GM18909 (cell line): ENCODE measurements around the gene XPO6.
"Not testable (repeated sequence)": the region's sequence is repeated elsewhere in the genome, so short reads cannot be mapped to it uniquely, and the experiment has no call there.

ENCODE experiments used
- ATAC-seq: cut with Tn5 transposase; IDR thresholded peaks from one replicate; pipeline ENCODE4 v1.9.1; 2021; ENCODE audit warnings: mild to moderate bottlenecking; ENCODE audit not compliant: unreplicated experiment, poor library complexity

Gene XPO6

GRCh38 chr16:28120754-28121153 lies 91.0 kb downstream of the XPO6 start:
- ATAC-seq = no peak

- ATAC-seq = no peak
These were observed 93.1 kb downstream of the XPO6 start for GRCh38 chr16:28118637-28119036.

- ATAC-seq = no peak
These were observed 94.6 kb downstream of the XPO6 start for GRCh38 chr16:28117168-28117565.

- ATAC-seq = not testable (repeated sequence)
These were observed 95.9 kb downstream of the XPO6 start for GRCh38 chr16:28115866-28116265.

GRCh38 chr16:28112908-28113307 lies 98.9 kb downstream of the XPO6 start:
- no peak for ATAC-seq

GRCh38 chr16:28110977-28111376 lies 100.8 kb downstream of the XPO6 start:
- ATAC-seq = no peak

GRCh38 chr16:28110479-28110878 lies 101.3 kb downstream of the XPO6 start:
- no peak for ATAC-seq

- no peak for ATAC-seq
These were observed 101.7 kb downstream of the XPO6 start for GRCh38 chr16:28110074-28110473.

- ATAC-seq = no peak
These were observed 103.0 kb downstream of the XPO6 start for GRCh38 chr16:28108590-28109247.

- no peak for ATAC-seq
These were observed 104.5 kb downstream of the XPO6 start for GRCh38 chr16:28107232-28107631.

GRCh38 chr16:28106467-28107215 lies 105.1 kb downstream of the XPO6 start:
- no peak for ATAC-seq

- no peak for ATAC-seq
These were observed 105.8 kb downstream of the XPO6 start for GRCh38 chr16:28105954-28106353.

GRCh38 chr16:28105297-28105696 lies 106.5 kb downstream of the XPO6 start:
- no peak for ATAC-seq

GRCh38 chr16:28104404-28104803 lies 107.4 kb downstream of the XPO6 start:
- no peak for ATAC-seq

- no peak for ATAC-seq
These were observed 108.1 kb downstream of the XPO6 start for GRCh38 chr16:28103516-28104170.

- no peak for ATAC-seq
These were observed 110.3 kb downstream of the XPO6 start for GRCh38 chr16:28101533-28101890.

GRCh38 chr16:28100810-28101532 lies 110.8 kb downstream of the XPO6 start:
- ATAC-seq = no peak

GRCh38 chr16:28098959-28099945 lies 112.5 kb downstream of the XPO6 start:
- ATAC-seq = no peak

- ATAC-seq = no peak
These were observed 113.4 kb downstream of the XPO6 start for GRCh38 chr16:28098171-28098958.
